Breast epithelium (tissue), 4 donors: Measurements from ENCODE around the gene RYR1. TPM values are rescaled to one million over a fixed set of nuclear protein-coding genes. Genes with fewer than 3 reads are reported as not detected.
"Not testable (repeated sequence)": the region's sequence is repeated elsewhere in the genome, so short reads cannot be mapped to it uniquely, and the experiment has no call there.

Experiments used
- DNase-seq, 2 donors: peaks; one replicate each; pipeline ENCODE4 v3.0.0-alpha.2; 2019; ENCODE audit warnings: low spot score in 2 of 2
- H3K27ac ChIP-seq, 2 donors: fragments of 200-600 bp; sonication (generic) in 1 of 2; one replicate each; pipeline ENCODE4 v1.5.1; 2016 to 2019; ENCODE audit warnings: mild to moderate bottlenecking in 1 of 2
- H3K27me3 ChIP-seq, 2 donors: fragments of 200-600 bp; sonication (generic) in 1 of 2; one replicate each; pipeline versions ENCODE4 v1.5.1 to v1.6.0; 2017 to 2019; ENCODE audit warnings: control low read depth in 1 of 2, mild to moderate bottlenecking in 1 of 2
- H3K36me3 ChIP-seq: fragments of 200-600 bp; one replicate; pipeline ENCODE4 v1.5.1; 2019
- H3K4me1 ChIP-seq, 2 donors: fragments of 200-600 bp; sonication (generic); one replicate each; pipeline ENCODE4 v1.5.1; 2016 to 2019; ENCODE audit warnings: control low read depth in 1 of 2
- H3K4me3 ChIP-seq, 3 donors: fragments of 200-600 bp; sonication (generic); 1 replicate in 2 of 3; 2 replicates in 1 of 3; pipeline ENCODE4 v1.5.1; 2016 to 2019; ENCODE audit warnings: mild to moderate bottlenecking in 3 of 3, moderate library complexity in 2 of 3
- H3K9me3 ChIP-seq, 2 donors: fragments of 200-600 bp; sonication (generic) in 1 of 2; one replicate each; pipeline ENCODE4 v1.5.1; 2016 to 2019; ENCODE audit warnings: control low read depth in 1 of 2
- POLR2A ChIP-seq: fragments of 450-650 bp; IDR thresholded peaks from one replicate; pipeline ENCODE4 v1.6.1; 2016; ENCODE audit warnings: antibody characterized with exemption, mild to moderate bottlenecking, moderate library complexity
- POLR2AphosphoS5 ChIP-seq, 3 donors: sonication (generic); formaldehyde crosslinking; IDR thresholded peaks; one replicate each; pipeline ENCODE4 v1.6.1; 2017; ENCODE audit warnings: antibody characterized with exemption in 3 of 3
- intact Hi-C: fragments of 100-400 bp; cut with DNase I; formaldehyde crosslinking; loops from one replicate; pipeline ENCODE4 v1.15.1; 2023; ENCODE audit warnings: low total_unique reads
- total RNA-seq, 3 donors: library from RNA; depleted of rRNA; stranded (reverse); fragments of >200 nt; gene quantifications; one replicate each; pipeline ENCODE4 v1.1.0, GENCODE V29; 2016
- TF ChIP-seq, protein P1 (sequence below), 3 donors: fragments of 450-650 bp; IDR thresholded peaks; one replicate each; pipeline ENCODE4 v1.5.1; 2016 to 2017; ENCODE audit warnings: antibody characterized with exemption in 3 of 3, mild to moderate bottlenecking in 3 of 3, moderate library complexity in 3 of 3

Gene RYR1
- total RNA-seq, 3 donors from 2014 or later: 1.3 to 6.7 (median 3.5) TPM

DNA sequence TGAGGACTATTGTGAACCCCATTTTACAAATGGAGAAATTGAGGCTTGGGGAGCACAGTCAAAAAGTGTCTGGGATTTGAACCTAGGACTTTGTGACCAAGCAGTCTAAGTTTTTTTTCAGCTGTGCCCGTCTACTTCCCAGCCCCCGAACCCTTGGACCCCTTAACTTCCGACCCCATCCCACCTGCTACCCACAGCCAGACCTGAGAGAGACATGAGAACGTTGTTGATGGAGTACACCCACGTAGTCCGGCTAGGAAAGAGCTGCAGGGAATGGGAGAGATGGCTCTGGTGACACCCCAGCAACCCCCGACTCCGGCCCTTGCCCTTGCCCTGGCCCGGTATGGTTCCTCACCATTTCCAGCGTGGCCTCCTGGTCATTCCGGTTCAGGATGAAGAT is 166.2 kb downstream of the RYR1 start:
- no peak for TF ChIP-seq POLR2A
- TF ChIP-seq POLR2AphosphoS5 (IDR thresholded peaks at IDR 0.05): no peak
- TF ChIP-seq, protein P1, sequence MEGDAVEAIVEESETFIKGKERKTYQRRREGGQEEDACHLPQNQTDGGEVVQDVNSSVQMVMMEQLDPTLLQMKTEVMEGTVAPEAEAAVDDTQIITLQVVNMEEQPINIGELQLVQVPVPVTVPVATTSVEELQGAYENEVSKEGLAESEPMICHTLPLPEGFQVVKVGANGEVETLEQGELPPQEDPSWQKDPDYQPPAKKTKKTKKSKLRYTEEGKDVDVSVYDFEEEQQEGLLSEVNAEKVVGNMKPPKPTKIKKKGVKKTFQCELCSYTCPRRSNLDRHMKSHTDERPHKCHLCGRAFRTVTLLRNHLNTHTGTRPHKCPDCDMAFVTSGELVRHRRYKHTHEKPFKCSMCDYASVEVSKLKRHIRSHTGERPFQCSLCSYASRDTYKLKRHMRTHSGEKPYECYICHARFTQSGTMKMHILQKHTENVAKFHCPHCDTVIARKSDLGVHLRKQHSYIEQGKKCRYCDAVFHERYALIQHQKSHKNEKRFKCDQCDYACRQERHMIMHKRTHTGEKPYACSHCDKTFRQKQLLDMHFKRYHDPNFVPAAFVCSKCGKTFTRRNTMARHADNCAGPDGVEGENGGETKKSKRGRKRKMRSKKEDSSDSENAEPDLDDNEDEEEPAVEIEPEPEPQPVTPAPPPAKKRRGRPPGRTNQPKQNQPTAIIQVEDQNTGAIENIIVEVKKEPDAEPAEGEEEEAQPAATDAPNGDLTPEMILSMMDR (IDR thresholded peaks at IDR 0.05): no peak

DNA sequence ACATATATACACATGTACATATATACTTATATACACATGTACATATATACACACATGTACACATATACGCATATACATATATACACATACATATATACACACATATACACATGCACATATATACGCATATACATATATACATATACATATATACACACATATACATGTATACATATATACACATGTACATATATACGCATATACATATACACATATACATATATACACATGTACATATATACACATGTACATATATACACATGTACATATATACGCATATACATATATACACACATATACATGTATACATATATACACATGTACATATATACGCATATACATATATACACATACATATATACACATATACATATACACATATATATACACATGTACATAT is 169.4 kb downstream of the RYR1 start:
- DNase-seq, H3K27me3 ChIP-seq, intact Hi-C loops, H3K9me3 ChIP-seq, H3K4me3 ChIP-seq, H3K4me1 ChIP-seq, H3K27ac ChIP-seq, H3K36me3 ChIP-seq: not testable (repeated sequence)

More for the DNA sequence above, 166.2 kb downstream of the RYR1 start:
- Histone ChIP-seq H3K27ac (no peak overlapping the region), H3K36me3 (no peaks in the 10 kb centered on the region), H3K27me3 (no peaks in the 10 kb centered on the region), H3K4me1 (no peaks in the 10 kb centered on the region), H3K9me3 (no peaks in the 10 kb centered on the region), H3K4me3 (no peak overlapping the region)
- no peak for DNase-seq
- intact Hi-C loops: loop anchor here (5.0 kb wide), 1 partner anchor 52 kb away; no protein-coding TSS in a partner anchor

DNA sequence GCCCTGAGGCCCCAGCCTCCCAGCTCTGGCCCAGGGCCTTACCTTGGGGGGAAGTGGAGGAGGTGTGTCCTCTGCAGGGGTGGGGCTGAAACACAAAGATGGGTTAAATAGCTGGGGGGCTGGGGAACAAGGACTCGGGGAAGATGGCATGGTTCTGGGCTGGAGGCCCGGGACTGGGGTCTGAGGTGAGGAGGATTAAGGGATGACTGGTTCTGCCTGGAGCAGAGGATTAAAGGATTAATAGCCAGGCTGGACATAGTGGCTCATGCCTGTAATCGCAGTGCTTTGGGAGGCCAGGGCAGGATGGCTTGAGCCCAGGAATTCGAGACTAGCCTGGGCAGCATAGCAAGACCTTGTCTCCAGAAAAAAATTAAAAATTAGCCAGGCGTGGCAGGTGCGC is 172.6 kb downstream of the RYR1 start:
- intact Hi-C loops: no loop called here
- no peak for DNase-seq
- TF ChIP-seq, protein P1 (IDR thresholded peaks at IDR 0.05): no peak
- TF ChIP-seq POLR2A (no peak), POLR2AphosphoS5 (IDR thresholded peaks at IDR 0.05) (no peak)
- no peaks in the 10 kb centered on the region for H3K4me1 ChIP-seq
- H3K27me3 ChIP-seq: no peaks in the 10 kb centered on the region
- H3K9me3 ChIP-seq: no peaks in the 10 kb centered on the region
- no peak overlapping the region for H3K4me3 ChIP-seq
- H3K36me3 ChIP-seq: no peaks in the 10 kb centered on the region
- no peak overlapping the region for H3K27ac ChIP-seq

DNA sequence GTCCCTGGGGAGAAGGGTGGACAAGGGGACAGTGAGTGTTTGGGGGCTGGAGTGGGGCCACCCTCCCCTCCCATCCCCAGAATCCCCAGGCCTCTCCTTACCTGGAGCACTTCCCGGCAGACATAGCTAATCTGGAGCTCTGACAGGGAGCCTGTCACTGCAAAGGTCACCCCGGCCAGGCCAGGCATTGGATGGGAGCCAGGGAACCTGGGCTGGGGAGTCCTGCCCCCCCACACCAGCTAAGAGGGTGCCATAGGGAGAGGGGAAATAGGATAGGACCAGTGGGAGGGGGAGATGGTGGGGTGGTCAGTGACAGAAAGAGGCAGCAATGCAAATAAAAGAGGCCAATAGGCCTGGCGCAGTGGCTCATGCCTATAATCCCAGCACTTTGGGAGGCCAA is 180.8 kb downstream of the RYR1 start:
- no peak overlapping the region for H3K27ac ChIP-seq
- no peak overlapping the region for H3K4me3 ChIP-seq
- no peaks in the 10 kb centered on the region for H3K4me1 ChIP-seq
- DNase-seq: no peak
- no peaks in the 10 kb centered on the region for H3K36me3 ChIP-seq
- intact Hi-C loops: no loop called here
- TF ChIP-seq POLR2AphosphoS5 (IDR thresholded peaks at IDR 0.05): no peak
- TF ChIP-seq POLR2A: no peak
- TF ChIP-seq, protein P1 (IDR thresholded peaks at IDR 0.05): no peak
- no peaks in the 10 kb centered on the region for H3K9me3 ChIP-seq
- no peaks in the 10 kb centered on the region for H3K27me3 ChIP-seq

DNA sequence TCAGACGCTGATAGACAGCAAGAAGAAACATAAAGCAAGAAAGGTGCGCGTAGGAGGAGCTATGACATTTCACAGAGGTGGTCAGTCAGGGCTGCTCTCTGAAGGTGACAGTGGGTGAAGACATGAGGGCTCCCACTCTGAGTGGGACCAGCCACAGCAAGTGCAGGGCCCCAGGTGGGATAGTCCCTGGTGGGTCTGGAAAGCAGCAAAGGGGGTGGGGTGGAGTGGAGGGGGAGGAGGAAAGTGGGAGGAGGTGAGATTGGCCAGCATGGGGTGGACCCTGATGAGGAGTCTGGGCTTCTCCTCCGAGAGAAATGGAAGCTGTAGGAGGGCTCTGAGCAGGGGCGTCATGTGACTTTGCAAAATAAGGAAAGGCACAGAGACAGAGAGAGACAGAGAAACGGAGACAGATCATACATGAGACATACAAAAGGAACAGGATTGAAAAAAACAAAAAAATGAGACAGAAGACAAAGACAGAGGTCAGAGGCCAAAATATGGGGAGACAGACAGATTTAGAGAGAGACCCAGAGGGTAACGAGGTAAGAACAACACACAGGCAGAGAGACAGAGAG is 181.6 kb downstream of the RYR1 start:
- H3K4me1 ChIP-seq: peaks cover 2 to 6% of the 10 kb centered on the region in 2 donors
- TF ChIP-seq POLR2A (no peak), POLR2AphosphoS5 (IDR thresholded peaks at IDR 0.05) (no peak)
- TF ChIP-seq, protein P1 (IDR thresholded peaks at IDR 0.05): no peak
- H3K4me3 ChIP-seq: no peak overlapping the region
- intact Hi-C loops: no loop called here
- no peak for DNase-seq
- no peaks in the 10 kb centered on the region for H3K36me3 ChIP-seq
- no peaks in the 10 kb centered on the region for H3K9me3 ChIP-seq
- H3K27me3 ChIP-seq: no peaks in the 10 kb centered on the region
- H3K27ac ChIP-seq: no peak overlapping the region

DNA sequence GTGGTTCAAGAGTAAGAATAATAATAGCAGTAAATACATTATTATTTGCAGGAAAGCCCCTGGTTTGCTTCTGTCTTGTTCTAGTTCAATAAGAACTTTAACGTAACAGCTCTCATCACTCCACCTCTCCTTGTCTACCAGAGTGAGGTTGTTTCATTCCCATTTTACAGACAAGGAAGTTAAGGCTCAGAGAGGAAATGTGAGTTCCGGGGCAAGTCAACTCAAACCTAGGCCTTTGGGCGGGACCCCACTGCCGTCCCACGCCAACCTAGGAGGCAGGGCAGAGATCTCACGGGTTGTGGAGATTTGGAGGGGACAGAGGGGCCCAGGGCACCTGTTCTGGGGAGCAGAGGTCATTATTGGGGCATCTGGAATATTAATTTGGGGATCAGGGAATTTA is 182.8 kb downstream of the RYR1 start:
- DNase-seq: no peak
- no peak for TF ChIP-seq POLR2A
- TF ChIP-seq, protein P1 (IDR thresholded peaks at IDR 0.05): no peak
- no peak for TF ChIP-seq POLR2AphosphoS5 (IDR thresholded peaks at IDR 0.05)
- Histone ChIP-seq H3K4me3 (no peak overlapping the region), H3K36me3 (no peaks in the 10 kb centered on the region), H3K27ac (no peak overlapping the region), H3K27me3 (no peaks in the 10 kb centered on the region), H3K9me3 (no peaks in the 10 kb centered on the region), H3K4me1 (peaks cover 4 to 9% of the 10 kb centered on the region in 2 donors)
- intact Hi-C loops: no loop called here
